Testis (tissue), 2 donors: Measurements from ENCODE around the gene TENM4.

Experiments used
- CTCF ChIP-seq, 3 experiments: fragments of 450-650 bp in 2 of 3; fragments of 200-600 bp in 1 of 3; sonication (generic) in 1 of 3; IDR thresholded peaks; one replicate each; pipeline ENCODE4 v1.5.1; 2016 to 2019; ENCODE audit warnings: antibody characterized with exemption in 3 of 3, mild to moderate bottlenecking in 2 of 3, moderate library complexity in 1 of 3
- POLR2A ChIP-seq: fragments of 450-650 bp; IDR thresholded peaks from one replicate; pipeline ENCODE4 v1.6.1; 2017; ENCODE audit warnings: antibody characterized with exemption, mild to moderate bottlenecking, moderate library complexity

DNA sequence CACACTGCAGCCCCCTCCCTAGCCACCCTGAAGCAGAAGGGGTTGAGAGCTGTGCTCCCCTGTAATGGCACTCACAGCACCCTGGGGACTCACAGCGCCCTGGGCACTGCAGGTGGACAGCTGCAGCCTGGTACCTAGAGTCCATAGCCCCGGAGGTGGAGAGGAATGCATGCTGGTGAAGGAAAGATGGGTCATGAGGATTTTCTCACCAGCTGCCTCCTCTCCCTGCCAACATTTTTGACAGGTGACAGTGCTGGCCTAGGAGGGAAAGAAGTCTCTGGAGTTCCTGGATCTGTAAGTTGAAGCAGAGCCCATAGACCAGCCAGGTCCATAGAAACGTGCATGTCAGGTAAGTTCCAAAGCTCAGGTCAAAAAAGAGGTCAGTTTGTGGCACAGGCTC, 330.5 kb downstream of the TENM4 start:
- no peak for TF ChIP-seq CTCF (IDR thresholded peaks at IDR 0.05)
- no peak for TF ChIP-seq POLR2A
